GM08714 (cell line): ENCODE data around the gene KBTBD12.

Source experiments
- H3K4me3 ChIP-seq: fragments of 200-500 bp; sonication (Bioruptor generic); 2 replicates; pipeline ENCODE4 v1.5.1; 2014; ENCODE audit warnings: mild to moderate bottlenecking, low read length, inconsistent platforms
- ZNF274 ChIP-seq: IDR thresholded peaks from 2 replicates; pipeline ENCODE4 v1.6.1; 2012; ENCODE audit warnings: mild to moderate bottlenecking, low read depth, low read length

KBTBD12 gene

DNA sequence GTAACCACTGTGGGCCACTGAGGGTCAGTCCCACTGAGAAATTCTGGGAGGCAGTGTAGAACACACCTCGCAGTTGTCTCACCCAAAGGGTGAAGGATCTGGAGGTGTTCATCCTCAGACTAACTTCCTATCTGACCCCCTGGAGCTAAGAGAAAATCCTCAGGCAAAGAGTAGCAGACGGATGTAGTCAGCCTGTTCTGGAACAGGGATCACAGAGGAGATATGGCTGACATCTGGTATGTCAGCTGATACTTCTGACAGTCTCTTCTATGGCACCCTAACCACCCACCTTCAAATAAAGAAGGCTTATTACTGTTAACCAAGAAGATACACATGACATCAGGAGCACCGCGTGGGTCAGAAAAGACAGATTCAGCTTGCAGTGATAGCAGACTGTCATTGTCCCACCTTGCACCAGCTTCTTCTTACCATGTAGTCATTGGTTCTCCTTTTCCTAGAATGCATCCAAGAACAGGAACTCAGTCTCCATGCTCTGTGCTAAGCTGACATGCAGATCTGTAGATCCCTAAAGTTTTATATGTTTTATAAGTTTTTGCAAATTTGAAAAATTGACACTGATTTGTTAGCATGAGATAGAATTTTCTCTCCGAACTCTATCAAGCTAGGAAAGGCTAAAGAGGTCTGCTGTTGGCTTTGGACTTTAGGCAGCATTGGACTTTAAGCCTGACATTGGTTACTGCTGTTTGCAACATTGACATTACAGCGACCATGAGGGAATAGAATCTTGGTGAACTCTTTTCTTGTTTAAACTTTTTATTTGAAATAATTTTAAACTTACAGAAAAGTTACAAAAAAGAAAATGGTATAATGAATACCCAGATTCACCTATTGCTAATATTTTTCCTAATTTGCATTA lies 60.4 kb downstream of the KBTBD12 start:
- H3K4me3 ChIP-seq = no peak overlapping the region
- TF ChIP-seq ZNF274 = no peak

DNA sequence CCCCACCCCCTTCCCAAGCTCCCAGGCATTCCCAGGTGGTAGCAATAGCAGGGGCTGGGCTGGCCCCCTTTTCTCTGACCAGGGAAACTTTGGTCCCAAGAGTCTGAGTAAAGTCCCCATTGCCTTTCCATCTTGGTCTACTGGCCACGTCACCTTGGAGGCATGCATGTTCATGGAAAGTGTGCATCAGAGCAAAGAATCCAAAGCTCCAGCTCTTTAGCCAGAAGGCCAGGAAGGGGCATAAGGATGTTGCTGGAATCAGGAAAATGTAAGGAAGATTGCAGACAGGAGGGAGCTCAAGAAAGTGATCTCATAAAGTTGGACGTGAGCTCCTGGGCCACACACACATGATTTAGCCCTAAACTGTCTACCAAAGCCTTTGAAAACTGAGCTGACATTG lies 63.6 kb downstream of the KBTBD12 start:
- H3K4me3 ChIP-seq = no peak overlapping the region

DNA sequence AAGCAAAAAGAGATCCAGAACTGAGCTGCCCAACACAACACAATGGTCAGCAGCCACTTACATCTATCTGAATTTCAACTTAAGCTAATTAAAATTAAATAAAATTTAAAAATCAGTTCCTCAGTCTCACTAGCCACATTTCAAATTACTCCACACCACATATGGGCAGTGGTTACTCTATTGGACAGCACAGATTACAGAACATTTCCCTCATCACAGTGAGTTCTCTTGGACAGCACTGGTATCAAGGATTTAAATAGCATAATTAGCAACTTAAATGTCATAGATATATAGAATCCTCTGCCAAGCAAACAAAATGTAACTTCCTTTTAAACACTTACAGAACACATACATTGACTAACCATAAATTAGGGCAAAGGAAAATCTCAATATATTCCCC lies 64.4 kb downstream of the KBTBD12 start:
- no peak for TF ChIP-seq ZNF274

More for the DNA sequence above, 63.6 kb downstream of the KBTBD12 start:
- TF ChIP-seq ZNF274 = no peak

GRCh38 chr3:127981097-127981496 lies 66.1 kb downstream of the KBTBD12 start:
- TF ChIP-seq ZNF274 = no peak
- no peak overlapping the region for H3K4me3 ChIP-seq

More for the DNA sequence above, 64.4 kb downstream of the KBTBD12 start:
- H3K4me3 ChIP-seq = no peak overlapping the region

- TF ChIP-seq ZNF274 = no peak
- no peak overlapping the region for H3K4me3 ChIP-seq
Measured at GRCh38 chr3:127982155-127982554, 67.1 kb downstream of the KBTBD12 start.

GRCh38 chr3:127984241-127984975 lies 69.4 kb downstream of the KBTBD12 start:
- no peak for TF ChIP-seq ZNF274
- no peak overlapping the region for H3K4me3 ChIP-seq

GRCh38 chr3:127985216-127985615 lies 70.2 kb downstream of the KBTBD12 start:
- no peak for TF ChIP-seq ZNF274
- H3K4me3 ChIP-seq = no peak overlapping the region

- no peak for TF ChIP-seq ZNF274
- H3K4me3 ChIP-seq = no peak overlapping the region
Measured at GRCh38 chr3:127985655-127986225, 70.7 kb downstream of the KBTBD12 start.

GRCh38 chr3:127986803-127987202 lies 71.8 kb downstream of the KBTBD12 start:
- TF ChIP-seq ZNF274 = no peak
- no peak overlapping the region for H3K4me3 ChIP-seq

DNA sequence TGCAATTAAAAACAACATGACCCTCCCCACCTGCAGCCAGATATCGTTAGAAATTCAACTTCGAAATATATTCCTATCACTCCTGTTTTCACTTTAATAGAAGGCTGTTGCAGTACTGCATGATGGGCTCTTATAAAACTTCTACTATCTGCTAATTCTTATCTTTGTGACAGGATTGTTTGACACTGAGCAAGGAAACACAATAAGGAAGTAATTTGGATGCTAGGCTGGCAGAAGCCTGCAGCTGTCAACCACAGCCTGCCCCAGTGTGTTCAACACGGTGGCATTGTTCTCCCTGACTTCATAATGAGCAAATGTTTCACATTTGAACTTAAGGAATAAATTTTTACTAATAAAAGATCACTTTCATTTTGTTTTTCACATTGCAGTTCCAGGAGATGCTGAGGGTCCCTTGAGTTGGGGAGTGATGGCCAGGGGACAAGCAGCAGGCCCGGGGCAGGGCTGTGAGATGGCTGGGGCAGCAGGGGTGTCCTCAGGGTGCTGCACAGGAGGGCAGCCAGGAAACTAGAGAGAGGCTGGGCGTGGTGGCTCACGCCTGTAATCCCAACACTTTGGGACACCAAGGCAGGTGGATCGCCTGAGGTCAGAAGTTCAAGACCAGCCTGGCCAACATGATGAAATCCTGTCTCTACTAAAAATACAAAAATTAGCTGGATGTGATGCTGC lies 72.4 kb downstream of the KBTBD12 start:
- TF ChIP-seq ZNF274 = no peak
- no peak overlapping the region for H3K4me3 ChIP-seq

GRCh38 chr3:127988770-127989557 lies 73.9 kb downstream of the KBTBD12 start:
- no peak for TF ChIP-seq ZNF274
- H3K4me3 ChIP-seq = no peak overlapping the region

DNA sequence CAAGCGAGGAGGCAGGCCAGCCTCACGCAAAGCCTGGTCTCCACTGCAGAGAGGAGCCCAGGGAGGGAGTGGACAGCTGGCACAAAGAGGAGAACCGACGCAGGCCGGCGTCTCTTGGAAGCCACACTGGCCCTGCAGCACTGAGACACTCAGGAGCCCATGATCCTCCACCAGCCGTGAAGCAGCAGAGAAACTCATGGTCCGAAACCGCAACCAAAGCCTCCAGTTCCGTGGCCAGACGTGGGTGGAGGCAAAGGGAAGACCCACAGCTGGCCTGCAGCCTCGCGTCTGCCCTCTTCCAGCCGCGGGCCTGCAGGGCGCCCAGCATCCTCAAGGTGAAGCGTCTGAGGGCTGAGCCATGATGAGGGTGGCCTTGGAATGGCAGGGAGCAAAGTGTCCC lies 75.0 kb downstream of the KBTBD12 start:
- H3K4me3 ChIP-seq = no peak overlapping the region
- no peak for TF ChIP-seq ZNF274

GRCh38 chr3:127990461-127990860 lies 75.4 kb downstream of the KBTBD12 start:
- H3K4me3 ChIP-seq = no peak overlapping the region
- TF ChIP-seq ZNF274 = no peak
